Upper lobe of left lung (tissue), 6 donors: Measurements from ENCODE around the gene SHROOM4. TPM values are rescaled to one million over a fixed set of nuclear protein-coding genes. Genes with fewer than 3 reads are reported as not detected.

Experiments used
- ATAC-seq, 2 donors: fragments of 200-7000 bp; cut with Tn5 transposase; one replicate each; pipeline ENCODE4 v1.9.1; 2022; ENCODE audit warnings: mild to moderate bottlenecking in 2 of 2, moderate library complexity in 2 of 2; ENCODE audit not compliant: low FRiP score in 2 of 2
- DNase-seq, 2 donors: peaks; one replicate each; pipeline ENCODE4 v3.0.0-alpha.2; 2019 to 2020
- H3K27ac ChIP-seq, 4 donors: fragments of 200-600 bp; sonication (generic); one replicate each; pipeline ENCODE4 v1.5.1; 2016 to 2019
- H3K27me3 ChIP-seq, 4 donors: fragments of 200-600 bp; sonication (generic); one replicate each; pipeline ENCODE4 v1.5.1; 2017 to 2019
- H3K36me3 ChIP-seq, 4 donors: fragments of 200-600 bp; sonication (generic); one replicate each; pipeline ENCODE4 v1.5.1; 2016 to 2019
- H3K4me1 ChIP-seq, 4 donors: fragments of 200-600 bp; sonication (generic); one replicate each; pipeline ENCODE4 v1.5.1; 2018 to 2019
- H3K4me3 ChIP-seq, 4 donors: fragments of 200-600 bp; sonication (generic); one replicate each; pipeline ENCODE4 v1.5.1; 2017 to 2019; ENCODE audit warnings: mild to moderate bottlenecking in 2 of 4, moderate library complexity in 1 of 4
- H3K9me3 ChIP-seq, 4 donors: fragments of 200-600 bp; sonication (generic); one replicate each; pipeline ENCODE4 v1.5.1; 2018 to 2019
- CTCF ChIP-seq, 6 experiments: fragments of 450-650 bp in 4 of 6; fragments of 200-600 bp in 2 of 6; sonication (generic) in 2 of 6; IDR thresholded peaks; one replicate each; pipeline ENCODE4 v1.5.1; 2016 to 2019; ENCODE audit warnings: antibody characterized with exemption in 6 of 6
- EP300 ChIP-seq, 4 donors: sonication (generic); formaldehyde crosslinking; IDR thresholded peaks; one replicate each; pipeline ENCODE4 v1.5.1; 2017; ENCODE audit warnings: antibody characterized with exemption in 4 of 4, control low read depth in 2 of 4
- POLR2A ChIP-seq, 4 donors: fragments of 450-650 bp; IDR thresholded peaks; one replicate each; pipeline ENCODE4 v1.5.1; 2016 to 2017; ENCODE audit warnings: antibody characterized with exemption in 4 of 4, mild to moderate bottlenecking in 2 of 4
- POLR2AphosphoS5 ChIP-seq, 2 donors: sonication (generic); formaldehyde crosslinking; IDR thresholded peaks; one replicate each; pipeline ENCODE4 v1.5.1; 2017; ENCODE audit warnings: antibody characterized with exemption in 2 of 2
- WGBS, 2 donors: methylation state at CpG; one replicate each; pipeline ENCODE4 v1.1.5; 2017 to 2018; 5-methylcytosine and 5-hydroxymethylcytosine counted together
- total RNA-seq, 6 donors: library from RNA; depleted of rRNA in 4 of 6; stranded (reverse); fragments of >200 nt in 4 of 6; gene quantifications; one replicate each; pipeline versions ENCODE4 v1.1.0 to v1.2.1, GENCODE V29; 2016 to 2021
- donor health status: DM: no; HTN: no; CAD: no; lungs with moderate emphysema.
- donor health status: DM: no; HTN: yes; CAD: no; lungs with severe emphysema.

The SHROOM4 gene
- total RNA-seq, 6 donors from 2014 or later: 26.7 to 51.4 (median 35.3) TPM

GRCh38 chrX:50812995-50813842, 775 bp downstream of the SHROOM4 start:
- TF ChIP-seq CTCF (IDR thresholded peaks at IDR 0.05): peak in 2 of 6 experiments; percentile 6 to 24
- peak in 1 of 2 donors; percentile 33 for TF ChIP-seq POLR2AphosphoS5 (IDR thresholded peaks at IDR 0.05)
- TF ChIP-seq EP300 (IDR thresholded peaks at IDR 0.05): no peak
- TF ChIP-seq POLR2A (IDR thresholded peaks at IDR 0.05): peak in 1 of 4 donors; percentile 22
- peak; percentile 56 to 82 for ATAC-seq
- Histone ChIP-seq H3K27me3 (no peaks in the 10 kb centered on the region), H3K36me3 (no peaks in the 10 kb centered on the region), H3K4me3 (peak overlapping the region; percentile 11 to 64 (median 54)), H3K9me3 (no peaks in the 10 kb centered on the region), H3K4me1 (peaks cover 0 to 9% (median 0%) of the 10 kb centered on the region in 4 donors), H3K27ac (peak overlapping the region; percentile 75 to 89 (median 80))
- WGBS, 2 donors: 37% methylated on average over 59 of the region's 59 CpGs; no CpG with 5 or more reads in 1 of the 2 donors
- DNase-seq: peak; percentile 30 to 79

GRCh38 chrX:50805276-50805675, 8.7 kb downstream of the SHROOM4 start:
- TF ChIP-seq CTCF (IDR thresholded peaks at IDR 0.05) (no peak), EP300 (IDR thresholded peaks at IDR 0.05) (no peak), POLR2AphosphoS5 (IDR thresholded peaks at IDR 0.05) (no peak), POLR2A (IDR thresholded peaks at IDR 0.05) (no peak)
- DNase-seq (no peak), ATAC-seq (no peak)
- Histone ChIP-seq H3K4me3 (no peak overlapping the region), H3K27ac (no peak overlapping the region), H3K9me3 (no peaks in the 10 kb centered on the region), H3K4me1 (no peaks in the 10 kb centered on the region), H3K27me3 (no peaks in the 10 kb centered on the region), H3K36me3 (no peaks in the 10 kb centered on the region)
- 58 to 78% methylated on average over 4 of the region's 4 CpGs for WGBS, 2 donors

- 25 to 29% methylated on average over 2 of the region's 2 CpGs for WGBS, 2 donors
- ATAC-seq: no peak
- Histone ChIP-seq H3K9me3 (no peaks in the 10 kb centered on the region), H3K27ac (no peak overlapping the region), H3K27me3 (no peaks in the 10 kb centered on the region), H3K36me3 (no peaks in the 10 kb centered on the region), H3K4me1 (peaks cover 0 to 6% (median 0%) of the 10 kb centered on the region in 4 donors), H3K4me3 (no peak overlapping the region)
- DNase-seq: peak in 1 of 2 donors; percentile 22
- TF ChIP-seq CTCF (IDR thresholded peaks at IDR 0.05): no peak
- TF ChIP-seq EP300 (IDR thresholded peaks at IDR 0.05): no peak
- TF ChIP-seq POLR2A (IDR thresholded peaks at IDR 0.05): no peak
Observed at GRCh38 chrX:50801135-50801534, 12.9 kb downstream of the SHROOM4 start.

- Histone ChIP-seq H3K4me1 (peaks cover 0 to 6% (median 0%) of the 10 kb centered on the region in 4 donors), H3K9me3 (no peaks in the 10 kb centered on the region), H3K36me3 (no peaks in the 10 kb centered on the region), H3K27me3 (no peaks in the 10 kb centered on the region), H3K4me3 (no peak overlapping the region), H3K27ac (peak overlapping the region in 2 of 4 donors; percentile 35 to 68)
- DNase-seq (peak in 1 of 2 donors; percentile 50), ATAC-seq (peak; percentile 71 to 84)
- TF ChIP-seq CTCF (IDR thresholded peaks at IDR 0.05): no peak
- no peak for TF ChIP-seq EP300 (IDR thresholded peaks at IDR 0.05)
- no peak for TF ChIP-seq POLR2AphosphoS5 (IDR thresholded peaks at IDR 0.05)
- TF ChIP-seq POLR2A (IDR thresholded peaks at IDR 0.05): no peak
- 30% methylated on average over 4 of the region's 4 CpGs; no CpG with 5 or more reads in 1 of the 2 donors for WGBS, 2 donors
Observed at GRCh38 chrX:50799531-50799961, 14.4 kb downstream of the SHROOM4 start.
